ENCODE measurements around the gene CUEDC1.

The CUEDC1 gene

DNA sequence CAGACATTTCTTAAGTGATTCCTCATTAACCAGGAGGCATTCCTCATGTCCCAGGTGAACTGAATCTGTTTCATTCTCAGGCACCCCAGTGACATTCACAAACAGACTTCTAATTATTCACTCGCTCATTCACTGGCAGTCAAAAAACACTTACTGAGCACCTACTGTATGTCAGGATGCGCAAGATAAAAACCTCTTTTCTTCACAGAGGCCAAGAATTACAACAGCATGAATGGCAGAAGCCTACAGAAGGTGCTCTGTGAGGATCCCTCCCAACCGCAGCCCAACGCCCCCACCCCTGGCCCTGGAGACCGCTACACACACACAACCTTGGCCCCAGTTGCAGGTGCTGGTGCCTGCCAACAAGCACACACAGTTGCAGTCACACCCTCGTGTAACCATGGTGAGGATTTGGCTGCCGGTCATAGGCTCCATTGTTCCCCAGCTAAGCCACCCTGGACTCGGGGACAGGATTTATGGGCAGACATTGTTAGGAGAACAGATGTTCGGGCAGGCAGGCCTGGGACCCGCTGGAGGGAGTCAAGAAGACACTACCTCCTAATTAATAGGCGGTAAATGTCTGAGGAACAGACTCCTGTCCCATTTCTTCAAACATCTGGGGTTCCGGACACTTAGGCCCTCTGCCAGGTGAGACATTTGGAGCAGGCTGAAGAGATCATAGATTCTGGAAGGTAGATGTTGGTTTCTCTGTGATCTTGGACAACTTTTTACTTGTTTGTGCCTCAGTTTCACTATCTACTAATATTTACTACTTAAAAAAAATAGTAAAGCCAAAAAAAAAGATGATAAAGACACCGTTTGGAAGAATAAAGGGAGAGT lies 43.2 kb downstream of the CUEDC1 start:
- Histone ChIP-seq H3K4me1 (ENCODE audit: control insufficient read depth in 1 of 2, insufficient read depth in 1 of 2, low read depth in 1 of 2, low read length in 1 of 2) (peaks cover 5 to 14% of the 10 kb centered on the region in 2 experiments), H3K9me3 (no peaks in the 10 kb centered on the region), H3K27ac (no peak overlapping the region), H3K36me3 (no peaks in the 10 kb centered on the region), H3K4me3 (ENCODE audit: low read depth in 1 of 2, low read length in 1 of 2) (no peak overlapping the region), H3K27me3 (no peaks in the 10 kb centered on the region)
- TF ChIP-seq CTCF (IDR thresholded peaks at IDR 0.05), result no peak

DNA sequence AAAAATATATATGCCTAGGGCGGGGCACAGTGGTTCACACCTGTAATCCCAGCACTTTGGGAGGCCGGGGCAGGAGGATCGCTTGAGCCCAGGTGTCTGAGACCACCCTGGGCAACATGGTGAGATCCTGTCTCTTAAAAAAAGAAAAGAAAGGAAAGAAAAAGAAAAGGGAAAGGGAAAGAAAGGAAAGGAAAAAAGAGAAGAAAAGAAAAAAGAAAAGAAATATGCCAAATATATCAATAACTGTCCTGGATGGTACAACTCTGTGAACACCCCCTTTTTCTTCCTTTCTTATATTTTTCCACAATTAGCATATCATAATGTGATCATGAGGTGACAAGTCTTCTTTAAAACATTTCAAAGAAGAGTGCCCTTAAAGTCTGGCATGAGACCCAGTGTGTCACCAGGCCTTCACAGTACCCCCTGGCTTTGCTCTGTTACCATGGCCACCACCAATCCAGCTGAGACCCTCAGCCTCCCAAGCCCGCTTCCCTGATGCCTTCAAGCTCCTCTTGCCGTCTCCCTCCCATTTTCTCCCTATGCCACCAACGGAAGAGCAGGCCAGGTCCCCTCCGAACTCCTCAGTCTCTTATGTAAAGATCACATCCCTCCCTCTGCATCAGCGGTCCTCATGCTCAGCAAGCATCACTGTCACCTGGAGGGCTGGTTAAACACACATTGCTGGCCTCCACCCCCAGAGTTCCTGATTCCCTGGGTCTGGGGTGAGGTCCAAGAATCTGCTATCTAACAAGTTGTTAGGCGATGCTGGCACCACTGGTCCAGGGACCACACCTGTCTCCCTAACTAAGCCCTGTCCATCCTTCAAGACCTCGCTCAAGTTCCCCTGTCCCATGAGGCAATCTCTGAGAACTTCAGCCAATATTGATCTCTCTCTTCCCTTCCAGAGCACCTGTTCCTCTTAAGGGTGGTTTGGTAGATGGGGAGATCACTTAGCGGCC lies 44.5 kb downstream of the CUEDC1 start:
- Histone ChIP-seq H3K27me3 (no peaks in the 10 kb centered on the region), H3K9me3 (no peaks in the 10 kb centered on the region), H3K36me3 (no peaks in the 10 kb centered on the region), H3K27ac (no peak overlapping the region), H3K4me1 (ENCODE audit: control insufficient read depth in 1 of 2, insufficient read depth in 1 of 2, low read depth in 1 of 2, low read length in 1 of 2) (peaks cover 10 to 22% of the 10 kb centered on the region in 2 experiments), H3K4me3 (ENCODE audit: low read depth in 1 of 2, low read length in 1 of 2) (no peak overlapping the region)
- TF ChIP-seq CTCF (IDR thresholded peaks at IDR 0.05), result no peak

DNA sequence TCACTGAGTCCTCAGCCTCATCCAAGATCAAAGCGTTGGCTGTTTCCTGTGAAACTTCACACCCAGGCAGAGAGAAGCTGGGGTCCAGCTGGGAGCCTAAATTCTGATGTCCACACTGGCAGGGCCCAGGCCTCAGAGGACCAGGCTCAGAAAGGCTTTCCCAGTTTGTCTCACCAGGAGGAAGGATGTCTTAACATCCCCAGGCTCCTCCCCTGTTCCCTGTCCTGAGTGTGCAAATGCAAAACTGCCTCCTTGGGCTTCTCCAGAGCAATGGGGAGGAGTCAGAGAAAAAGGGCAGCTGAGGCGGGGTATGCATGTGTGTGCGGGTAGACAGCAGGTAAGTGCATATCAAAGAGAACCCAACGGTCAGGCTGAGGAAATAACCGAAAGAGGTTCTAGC lies 45.7 kb downstream of the CUEDC1 start:
- Histone ChIP-seq H3K4me1 (ENCODE audit: control insufficient read depth in 1 of 2, insufficient read depth in 1 of 2, low read depth in 1 of 2, low read length in 1 of 2) (peaks cover 22 to 34% of the 10 kb centered on the region in 2 experiments), H3K4me3 (ENCODE audit: low read depth in 1 of 2, low read length in 1 of 2) (no peak overlapping the region), H3K27ac (no peak overlapping the region), H3K27me3 (no peaks in the 10 kb centered on the region), H3K36me3 (no peaks in the 10 kb centered on the region), H3K9me3 (no peaks in the 10 kb centered on the region)
- no peak for TF ChIP-seq CTCF (IDR thresholded peaks at IDR 0.05)

DNA sequence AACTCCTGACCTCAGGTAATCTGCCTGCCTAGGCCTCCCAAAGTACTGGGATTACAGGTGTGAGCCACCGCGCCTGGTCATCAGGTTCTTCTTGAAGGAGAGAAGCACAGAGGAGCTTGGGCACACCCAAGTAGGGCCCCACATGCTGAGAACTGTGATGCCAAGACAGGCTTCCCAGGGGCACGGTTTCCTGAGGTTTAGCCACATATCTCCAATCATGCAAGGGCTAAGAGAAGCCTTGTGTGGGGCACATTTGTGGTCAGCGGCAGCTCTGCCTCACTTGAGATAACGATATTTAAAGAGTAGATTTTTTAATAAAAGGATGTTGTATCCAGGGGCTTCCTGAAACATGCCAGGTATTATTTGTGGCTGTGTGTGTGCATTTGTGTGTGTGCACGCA lies 46.9 kb downstream of the CUEDC1 start:
- Histone ChIP-seq H3K9me3 (no peaks in the 10 kb centered on the region), H3K36me3 (no peaks in the 10 kb centered on the region), H3K27ac (no peak overlapping the region), H3K4me3 (ENCODE audit: low read depth in 1 of 2, low read length in 1 of 2) (no peak overlapping the region), H3K4me1 (ENCODE audit: control insufficient read depth in 1 of 2, insufficient read depth in 1 of 2, low read depth in 1 of 2, low read length in 1 of 2) (peaks cover 35 to 47% of the 10 kb centered on the region in 2 experiments), H3K27me3 (no peaks in the 10 kb centered on the region)
- TF ChIP-seq CTCF (IDR thresholded peaks at IDR 0.05), result no peak

- H3K27me3 ChIP-seq, result no peaks in the 10 kb centered on the region
- no peak for TF ChIP-seq CTCF (IDR thresholded peaks at IDR 0.05)
- H3K27ac ChIP-seq, result no peak overlapping the region
- no peaks in the 10 kb centered on the region for H3K36me3 ChIP-seq
- H3K4me1 ChIP-seq (ENCODE audit: control insufficient read depth in 1 of 2, insufficient read depth in 1 of 2, low read depth in 1 of 2, low read length in 1 of 2), result peaks cover 48 to 57% of the 10 kb centered on the region in 2 experiments
- H3K4me3 ChIP-seq (ENCODE audit: low read depth in 1 of 2, low read length in 1 of 2), result no peak overlapping the region
- no peaks in the 10 kb centered on the region for H3K9me3 ChIP-seq
Measured at GRCh38 chr17:57906910-57907309, 48.3 kb downstream of the CUEDC1 start.
